Caco-2 (cell line): ENCODE measurements around the gene MANBA. TPM values are rescaled to one million over a fixed set of nuclear protein-coding genes. Genes with fewer than 3 reads are reported as not detected.

Experiments
- BruUV-seq: library from RNA; stranded (reverse); fragments of 400-500 nt; replicated peaks from 2 replicates; lab custom pipeline; 2021; lab: Mats Ljungman, UMichigan
- CTCF ChIA-PET: fragments of 300-600 bp; sonication (Branson Sonifier 250); formaldehyde crosslinking; loops from one replicate; lab custom pipeline; 2022; ENCODE audit warnings: antibody characterized with exemption; lab: Charles Lee
- POLR2A ChIA-PET: fragments of 300-600 bp; sonication (Branson Sonifier 250); formaldehyde crosslinking; loops from one replicate; lab custom pipeline; 2022; ENCODE audit warnings: antibody characterized with exemption; lab: Charles Lee
- DNase-seq, 2 experiments: peaks; one replicate each; pipeline versions ENCODE4 v3.0.0 to v3.0.0-alpha.2; 2020 to 2022
- H3K27me3 ChIP-seq: replicated peaks from 2 replicates; pipeline ENCODE4 v1.6.0; 2011; ENCODE audit warnings: low read length; ENCODE audit not compliant: control insufficient read depth, insufficient read depth
- H3K36me3 ChIP-seq: 2 replicates; pipeline ENCODE4 v1.5.1; 2011; ENCODE audit warnings: low read length; ENCODE audit not compliant: control insufficient read depth, insufficient read depth
- H3K4me1 ChIP-seq: fragments of 250-450 bp; sonication (Bioruptor Pico); 2 replicates; pipeline ENCODE4 v1.5.1; 2020; ENCODE audit warnings: mild to moderate bottlenecking
- H3K4me3 ChIP-seq: 2 replicates; pipeline ENCODE4 v1.5.1; 2011; ENCODE audit warnings: low read depth, mild to moderate bottlenecking, control low read depth, low read length
- H3K9me3 ChIP-seq: fragments of 250-450 bp; sonication (Bioruptor Pico); 2 replicates; pipeline ENCODE4 v1.5.1; 2020; ENCODE audit warnings: mild to moderate bottlenecking, moderate library complexity
- H3K27ac Mint-ChIP-seq: one replicate; pipeline ENCODE4 v1.8.0; 2022; ENCODE audit warnings: mixed read lengths; ENCODE audit not compliant: unreplicated experiment
- H3K27me3 Mint-ChIP-seq: one replicate; pipeline ENCODE4 v1.8.0; 2022; ENCODE audit warnings: mixed read lengths; ENCODE audit not compliant: insufficient read depth, unreplicated experiment
- H3K36me3 Mint-ChIP-seq: one replicate; pipeline ENCODE4 v1.8.0; 2022; ENCODE audit warnings: mild to moderate bottlenecking, mixed read lengths; ENCODE audit not compliant: insufficient read depth, unreplicated experiment
- H3K4me1 Mint-ChIP-seq: one replicate; pipeline ENCODE4 v1.8.0; 2022; ENCODE audit warnings: low read depth, mixed read lengths; ENCODE audit not compliant: unreplicated experiment
- H3K4me3 Mint-ChIP-seq: one replicate; pipeline ENCODE4 v1.8.0; 2022; ENCODE audit warnings: mild to moderate bottlenecking, moderate library complexity, mixed read lengths; ENCODE audit not compliant: unreplicated experiment
- H3K9me3 Mint-ChIP-seq: one replicate; pipeline ENCODE4 v1.8.0; 2022; ENCODE audit warnings: mixed read lengths; ENCODE audit not compliant: unreplicated experiment
- intact Hi-C: fragments of 100-400 bp; cut with micrococcal nuclease; formaldehyde crosslinking; loops from one replicate; pipeline ENCODE4 v1.10.0; 2022; ENCODE audit not compliant: unreplicated experiment
- total RNA-seq: library from RNA; stranded (reverse); gene quantifications from 2 replicates; pipeline ENCODE4 v1.2.3, GENCODE V29; 2022
- TF ChIP-seq, protein P1 (sequence below), 2 experiments: fragments of 200-600 bp in 1 of 2; IDR thresholded peaks; 1 replicate in 1 of 2; 2 replicates in 1 of 2; pipeline versions ENCODE4 v1.5.1 to v1.8.0; 2011 to 2022; ENCODE audit warnings: antibody characterized with exemption in 1 of 2, control low read depth in 1 of 2, inconsistent platforms in 1 of 2, low read depth in 1 of 2, low read length in 1 of 2, mild to moderate bottlenecking in 1 of 2, moderate library complexity in 1 of 2; ENCODE audit not compliant: insufficient read depth in 1 of 2, severe bottlenecking in 1 of 2, unreplicated experiment in 1 of 2

The MANBA gene
- total RNA-seq, 1 experiment from 2014 or later, result 53.5 TPM

DNA sequence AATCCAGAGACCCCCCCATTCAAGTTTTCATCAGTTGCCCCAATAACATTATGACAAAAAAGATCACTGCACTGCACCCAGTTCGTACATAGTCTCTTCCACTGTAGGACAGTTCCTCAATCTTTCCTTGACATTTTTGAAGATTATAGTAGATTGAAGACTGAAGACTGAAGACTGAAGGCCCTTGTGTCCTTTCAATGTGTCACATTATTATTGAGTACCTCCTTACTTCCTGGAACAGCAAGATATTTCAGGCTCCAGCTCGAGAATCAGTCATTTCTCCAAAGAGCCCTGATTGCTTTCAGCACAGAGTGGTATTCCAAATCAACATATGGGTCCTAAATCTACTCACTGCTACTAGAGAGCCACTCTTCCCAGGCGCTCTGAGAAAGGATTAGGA is 75.0 kb downstream of the MANBA start:
- TF ChIP-seq, protein P1, sequence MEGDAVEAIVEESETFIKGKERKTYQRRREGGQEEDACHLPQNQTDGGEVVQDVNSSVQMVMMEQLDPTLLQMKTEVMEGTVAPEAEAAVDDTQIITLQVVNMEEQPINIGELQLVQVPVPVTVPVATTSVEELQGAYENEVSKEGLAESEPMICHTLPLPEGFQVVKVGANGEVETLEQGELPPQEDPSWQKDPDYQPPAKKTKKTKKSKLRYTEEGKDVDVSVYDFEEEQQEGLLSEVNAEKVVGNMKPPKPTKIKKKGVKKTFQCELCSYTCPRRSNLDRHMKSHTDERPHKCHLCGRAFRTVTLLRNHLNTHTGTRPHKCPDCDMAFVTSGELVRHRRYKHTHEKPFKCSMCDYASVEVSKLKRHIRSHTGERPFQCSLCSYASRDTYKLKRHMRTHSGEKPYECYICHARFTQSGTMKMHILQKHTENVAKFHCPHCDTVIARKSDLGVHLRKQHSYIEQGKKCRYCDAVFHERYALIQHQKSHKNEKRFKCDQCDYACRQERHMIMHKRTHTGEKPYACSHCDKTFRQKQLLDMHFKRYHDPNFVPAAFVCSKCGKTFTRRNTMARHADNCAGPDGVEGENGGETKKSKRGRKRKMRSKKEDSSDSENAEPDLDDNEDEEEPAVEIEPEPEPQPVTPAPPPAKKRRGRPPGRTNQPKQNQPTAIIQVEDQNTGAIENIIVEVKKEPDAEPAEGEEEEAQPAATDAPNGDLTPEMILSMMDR (IDR thresholded peaks at IDR 0.05; ENCODE audit: insufficient read depth in 1 of 2, low read depth in 1 of 2, low read length in 1 of 2, severe bottlenecking in 1 of 2, unreplicated experiment in 1 of 2), result no peak
- no peaks in the 10 kb centered on the region for H3K27me3 Mint-ChIP-seq
- ChIA-PET CTCF (no interaction called here), POLR2A (no interaction called here)
- peaks cover 3% of the 10 kb centered on the region for H3K36me3 Mint-ChIP-seq
- H3K9me3 Mint-ChIP-seq, result no peaks in the 10 kb centered on the region
- Histone ChIP-seq H3K36me3 (no peaks in the 10 kb centered on the region; the same call in 1 of the 2 replicates), H3K27me3 (no peaks in the 10 kb centered on the region), H3K4me3 (no peak overlapping the region), H3K4me1 (no peaks in the 10 kb centered on the region), H3K9me3 (no peaks in the 10 kb centered on the region)
- DNase-seq, result no peak
- no peaks in the 10 kb centered on the region for H3K4me1 Mint-ChIP-seq
- H3K4me3 Mint-ChIP-seq, result no peak overlapping the region
- no peak overlapping the region for H3K27ac Mint-ChIP-seq
- intact Hi-C loops, result no loop called here
- BruUV-seq, result no TSS peak

DNA sequence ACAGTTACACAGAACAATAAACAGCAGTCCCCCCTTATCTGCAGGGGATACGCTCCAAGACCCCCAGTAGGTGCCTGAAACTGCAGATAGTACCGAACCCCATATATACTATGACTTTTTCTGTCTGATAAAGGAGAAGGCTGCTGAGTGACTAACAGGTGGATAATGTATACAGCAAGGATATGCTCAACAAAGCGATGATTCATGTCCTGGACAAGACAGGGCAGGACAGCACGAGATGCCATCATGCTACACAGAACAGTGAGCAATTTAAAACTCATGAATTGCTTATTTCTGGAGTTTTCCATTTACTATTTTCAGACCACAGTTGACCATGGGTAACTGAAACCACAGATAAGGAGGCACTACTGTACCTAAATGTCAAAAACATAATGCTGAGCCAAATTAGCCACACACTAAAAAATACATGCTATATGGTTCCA is 76.1 kb downstream of the MANBA start:
- Histone ChIP-seq H3K9me3 (no peaks in the 10 kb centered on the region), H3K4me1 (peaks cover 6% of the 10 kb centered on the region), H3K4me3 (no peak overlapping the region), H3K36me3 (no peaks in the 10 kb centered on the region), H3K27me3 (no peaks in the 10 kb centered on the region)
- no peaks in the 10 kb centered on the region for H3K4me1 Mint-ChIP-seq
- H3K36me3 Mint-ChIP-seq, result peaks cover 10% of the 10 kb centered on the region
- H3K27me3 Mint-ChIP-seq, result no peaks in the 10 kb centered on the region
- H3K27ac Mint-ChIP-seq, result no peak overlapping the region
- BruUV-seq, result no TSS peak
- TF ChIP-seq, protein P1 (IDR thresholded peaks at IDR 0.05; ENCODE audit: insufficient read depth in 1 of 2, low read depth in 1 of 2, low read length in 1 of 2, severe bottlenecking in 1 of 2, unreplicated experiment in 1 of 2), result no peak
- no peak overlapping the region for H3K4me3 Mint-ChIP-seq
- intact Hi-C loops, result no loop called here
- POLR2A ChIA-PET, result interaction anchor here (0.6 kb wide), 1 partner anchor 143 kb away, joined by 3 read pairs; no protein-coding TSS in a partner anchor
- CTCF ChIA-PET, result no interaction called here
- no peaks in the 10 kb centered on the region for H3K9me3 Mint-ChIP-seq
- DNase-seq, result no peak

DNA sequence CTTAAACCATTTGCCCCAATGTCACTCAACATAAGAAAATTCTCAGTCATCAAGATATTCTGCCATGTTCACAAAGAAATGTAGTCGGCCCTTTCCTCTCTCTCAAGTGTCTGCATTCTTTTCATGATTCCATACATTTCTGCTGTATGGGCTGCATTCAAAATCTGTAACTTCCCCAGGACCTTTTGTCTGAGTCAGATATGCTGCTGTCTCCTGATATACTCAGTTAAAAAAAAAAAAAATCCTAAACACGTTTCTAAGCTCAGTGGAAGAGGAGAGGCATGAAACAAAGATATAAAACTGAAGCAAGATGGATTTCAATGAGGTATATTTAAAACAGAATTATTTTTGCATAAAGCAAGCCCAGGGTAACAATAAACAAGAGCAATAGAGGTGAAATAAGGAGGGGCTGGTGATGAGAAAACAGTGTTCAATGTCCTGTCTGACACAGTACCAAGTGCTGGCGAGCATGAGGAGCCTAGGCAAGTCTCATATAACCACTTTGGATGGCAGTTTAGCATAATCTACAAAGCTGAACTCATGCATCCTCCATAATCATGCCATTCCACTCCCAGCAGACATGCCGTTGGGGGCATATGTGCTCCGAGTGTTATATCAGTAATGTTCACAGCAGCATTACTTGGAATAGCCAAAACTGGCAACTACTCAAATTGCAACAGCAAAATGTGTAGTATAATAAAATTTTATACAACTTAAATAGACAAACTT is 76.7 kb downstream of the MANBA start:
- intact Hi-C loops, result no loop called here
- Mint-ChIP-seq H3K4me3 (no peak overlapping the region), H3K9me3 (no peaks in the 10 kb centered on the region), H3K27ac (no peak overlapping the region), H3K36me3 (peaks cover 10% of the 10 kb centered on the region), H3K27me3 (no peaks in the 10 kb centered on the region), H3K4me1 (no peaks in the 10 kb centered on the region)
- ChIA-PET CTCF (no interaction called here), POLR2A (interaction anchor here (0.6 kb wide), 1 partner anchor 144 kb away, joined by 3 read pairs; no protein-coding TSS in a partner anchor)
- no peak for DNase-seq
- Histone ChIP-seq H3K36me3 (no peaks in the 10 kb centered on the region), H3K4me3 (no peak overlapping the region), H3K27me3 (no peaks in the 10 kb centered on the region), H3K9me3 (no peaks in the 10 kb centered on the region), H3K4me1 (peaks cover 12% of the 10 kb centered on the region)
- TF ChIP-seq, protein P1 (IDR thresholded peaks at IDR 0.05; ENCODE audit: insufficient read depth in 1 of 2, low read depth in 1 of 2, low read length in 1 of 2, severe bottlenecking in 1 of 2, unreplicated experiment in 1 of 2), result no peak
- no TSS peak for BruUV-seq
